Sigmoid colon (tissue), 4 donors: ENCODE measurements around the gene OR52W1.

Experiments
- CTCF ChIP-seq, 4 experiments: fragments of 450-650 bp in 3 of 4; fragments of 200-600 bp in 1 of 4; IDR thresholded peaks; one replicate each; pipeline ENCODE4 v1.5.1; 2016 to 2019; ENCODE audit warnings: antibody characterized with exemption in 4 of 4, mild to moderate bottlenecking in 3 of 4, moderate library complexity in 2 of 4
- EP300 ChIP-seq, 4 donors: sonication (generic); formaldehyde crosslinking; IDR thresholded peaks; one replicate each; pipeline ENCODE4 v1.6.1; 2017; ENCODE audit warnings: antibody characterized with exemption in 4 of 4
- POLR2A ChIP-seq, 2 donors: fragments of 450-650 bp; IDR thresholded peaks; one replicate each; pipeline ENCODE4 v1.6.1; 2016; ENCODE audit warnings: antibody characterized with exemption in 2 of 2, mild to moderate bottlenecking in 2 of 2, moderate library complexity in 2 of 2
- POLR2AphosphoS5 ChIP-seq, 4 donors: sonication (generic); formaldehyde crosslinking; IDR thresholded peaks; one replicate each; pipeline ENCODE4 v1.6.1; 2017; ENCODE audit warnings: antibody characterized with exemption in 4 of 4

GRCh38 chr11:6214530-6214929 lies 15.5 kb downstream of the OR52W1 start:
- TF ChIP-seq CTCF (IDR thresholded peaks at IDR 0.05), result no peak
- TF ChIP-seq POLR2AphosphoS5 (IDR thresholded peaks at IDR 0.05), result no peak
- no peak for TF ChIP-seq POLR2A (IDR thresholded peaks at IDR 0.05)
- TF ChIP-seq EP300 (IDR thresholded peaks at IDR 0.05), result no peak
